Endometrium (tissue), 2 donors: Measurements from ENCODE around the gene ZNF691.
"Not testable (repeated sequence)": the region's sequence is repeated elsewhere in the genome, so short reads cannot be mapped to it uniquely, and the experiment has no call there.

Source experiments
- FAIRE-seq: peaks from 2 replicates; lab custom pipeline; 2012; peaks lifted over from hg19 to GRCh38; lab: Jason Lieb, UNC
- donor health status: control.
- donor health status: control.

Gene ZNF691

DNA sequence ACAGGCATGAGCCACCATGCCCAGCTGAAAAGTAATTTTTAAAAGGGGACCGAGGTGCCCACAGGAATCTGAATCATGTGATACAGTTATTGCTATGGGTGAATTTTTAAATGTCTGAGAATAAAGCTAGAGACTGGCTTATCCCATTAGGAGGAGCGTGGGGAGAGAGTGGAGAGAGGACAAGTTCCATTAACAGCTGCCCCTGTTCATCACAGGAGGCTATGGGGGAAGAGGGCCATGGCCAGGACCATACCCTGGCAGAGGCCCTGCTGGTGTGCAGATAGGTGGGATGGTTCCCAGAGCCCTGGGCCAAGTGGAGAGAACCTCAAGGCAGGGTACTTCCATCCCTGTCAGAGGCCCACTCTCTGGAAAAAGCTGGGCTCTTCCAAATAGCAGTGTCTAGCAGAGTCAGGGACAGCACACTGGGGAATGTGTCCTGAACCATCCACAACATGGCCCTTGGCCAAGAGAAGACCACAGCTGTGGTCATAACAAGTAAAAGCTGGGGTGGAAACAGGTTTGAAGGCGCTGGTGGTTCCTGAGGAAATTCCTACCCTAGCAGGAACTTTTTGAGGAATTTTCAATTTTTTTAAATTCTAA, 13.7 kb upstream of the ZNF691 start:
- FAIRE-seq = no peak

GRCh38 chr1:42833981-42834380, 12.4 kb upstream of the ZNF691 start:
- FAIRE-seq = no peak

GRCh38 chr1:42834803-42835202, 11.6 kb upstream of the ZNF691 start:
- no peak for FAIRE-seq

DNA sequence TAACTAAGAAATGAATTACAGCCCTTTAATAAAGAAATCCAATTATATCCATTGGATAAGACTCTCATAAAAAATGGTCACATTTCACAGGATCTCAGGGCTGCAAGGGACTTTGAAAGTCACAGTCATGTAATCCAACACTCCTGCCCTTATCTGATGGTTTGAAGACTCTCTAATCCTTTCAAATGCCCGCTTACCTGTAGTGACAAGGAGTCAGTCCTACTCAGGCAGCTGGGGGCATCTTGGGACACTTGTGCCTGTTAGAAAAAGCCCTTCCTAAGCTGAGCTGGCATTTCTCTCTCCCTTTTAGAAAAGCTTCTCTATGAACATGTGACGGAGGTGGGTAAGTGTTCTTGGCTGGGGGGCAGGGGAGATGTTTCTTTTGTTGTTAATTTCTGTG, 11.0 kb upstream of the ZNF691 start:
- FAIRE-seq = no peak

DNA sequence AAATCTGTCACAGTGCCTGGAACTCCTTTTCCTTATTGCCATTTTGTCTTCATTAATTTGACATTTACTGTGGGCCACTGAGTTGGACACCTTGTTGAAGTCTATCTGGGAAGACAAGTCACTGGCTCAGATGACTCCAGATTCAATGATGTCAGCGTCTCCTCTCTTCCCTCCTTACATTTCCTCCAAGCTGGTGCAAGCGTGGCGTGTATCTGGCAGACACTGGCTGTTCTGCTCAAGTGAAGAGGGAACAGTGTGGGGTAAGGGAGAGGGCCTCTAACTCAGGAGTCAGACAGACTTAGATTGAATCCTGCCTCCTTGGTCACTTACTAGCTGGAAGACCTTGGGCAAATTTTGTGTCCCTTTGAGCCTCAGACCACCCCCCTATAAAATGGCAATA, 8.7 kb upstream of the ZNF691 start:
- no peak for FAIRE-seq

- no peak for FAIRE-seq
Observed at GRCh38 chr1:42838482-42839190, 7.8 kb upstream of the ZNF691 start.

GRCh38 chr1:42841010-42841409, 5.4 kb upstream of the ZNF691 start:
- FAIRE-seq = no peak

DNA sequence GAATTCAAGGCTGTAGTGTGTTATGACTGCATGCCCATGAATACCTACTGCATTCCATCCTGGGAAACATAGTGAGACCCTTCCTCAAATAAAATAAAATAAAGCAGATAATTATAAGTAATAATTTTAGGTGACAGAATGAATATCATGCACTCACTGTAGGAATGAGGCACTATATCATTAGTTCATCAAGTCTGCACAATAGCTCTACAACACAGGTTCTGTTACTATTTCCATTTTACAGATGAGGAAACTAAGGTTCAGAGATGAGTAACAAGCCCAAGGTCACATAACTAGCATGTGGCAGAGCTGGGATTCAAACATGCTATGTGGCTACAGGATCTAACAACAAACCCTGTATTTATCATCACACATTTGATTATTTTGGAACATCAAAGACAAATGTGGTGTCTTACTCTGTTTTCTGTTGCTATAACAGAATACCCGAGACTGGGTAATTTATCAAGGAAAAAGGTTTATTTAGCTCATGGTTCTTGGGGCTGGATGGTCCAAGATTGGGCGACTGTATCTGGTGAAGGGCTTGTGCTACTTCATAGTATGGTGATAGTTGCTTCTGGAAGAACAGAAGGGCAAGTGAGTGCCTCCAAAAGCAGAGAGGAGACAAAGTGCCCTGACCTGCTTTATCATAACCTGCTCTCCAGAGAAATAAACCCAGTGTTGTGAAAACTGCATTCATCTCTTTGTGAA, 4.8 kb upstream of the ZNF691 start:
- no peak for FAIRE-seq

DNA sequence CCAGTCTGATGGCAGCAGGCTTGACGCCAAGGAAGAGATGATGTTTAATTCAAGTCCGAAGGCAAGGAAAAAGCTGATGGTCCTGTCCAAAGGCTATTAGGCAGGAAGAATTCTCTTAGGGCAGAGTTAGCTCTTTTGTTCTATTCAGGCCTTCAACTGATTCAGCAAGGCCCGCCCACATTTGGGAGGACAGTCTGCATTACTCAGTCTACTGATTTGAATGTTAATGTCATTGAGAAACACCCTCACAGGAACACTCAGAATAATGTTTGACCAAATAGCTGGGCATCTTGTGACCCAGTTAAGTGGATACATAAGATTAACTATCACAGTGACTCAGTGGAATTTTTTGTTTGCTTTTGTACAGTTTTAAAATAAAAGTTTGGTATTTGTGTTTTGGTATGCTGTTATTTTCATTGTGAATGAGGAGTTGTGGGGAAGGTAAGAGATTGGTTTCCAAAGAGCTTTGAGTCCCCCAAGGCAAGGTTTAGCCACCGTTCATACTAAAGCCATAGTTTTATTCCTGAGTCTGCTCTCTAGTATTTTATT, 1.7 kb upstream of the ZNF691 start:
- no peak for FAIRE-seq

DNA sequence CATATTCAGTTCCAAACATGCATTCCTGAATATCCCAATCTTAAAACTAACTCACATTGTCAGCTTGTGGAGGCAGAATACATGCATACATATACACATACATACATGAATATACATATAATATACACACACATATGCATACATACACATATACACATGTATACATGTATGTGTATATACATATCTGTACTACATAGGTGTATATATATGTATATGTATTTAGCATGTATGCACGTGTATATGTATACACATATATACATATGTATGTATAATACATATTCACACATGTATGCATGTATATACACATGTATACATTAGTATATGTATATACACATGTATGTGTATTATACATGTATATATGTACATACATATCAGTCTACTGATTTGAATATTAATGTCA, 1.2 kb upstream of the ZNF691 start:
- FAIRE-seq = no peak

GRCh38 chr1:42845866-42846256, 552 bp upstream of the ZNF691 start:
- FAIRE-seq = no peak

DNA sequence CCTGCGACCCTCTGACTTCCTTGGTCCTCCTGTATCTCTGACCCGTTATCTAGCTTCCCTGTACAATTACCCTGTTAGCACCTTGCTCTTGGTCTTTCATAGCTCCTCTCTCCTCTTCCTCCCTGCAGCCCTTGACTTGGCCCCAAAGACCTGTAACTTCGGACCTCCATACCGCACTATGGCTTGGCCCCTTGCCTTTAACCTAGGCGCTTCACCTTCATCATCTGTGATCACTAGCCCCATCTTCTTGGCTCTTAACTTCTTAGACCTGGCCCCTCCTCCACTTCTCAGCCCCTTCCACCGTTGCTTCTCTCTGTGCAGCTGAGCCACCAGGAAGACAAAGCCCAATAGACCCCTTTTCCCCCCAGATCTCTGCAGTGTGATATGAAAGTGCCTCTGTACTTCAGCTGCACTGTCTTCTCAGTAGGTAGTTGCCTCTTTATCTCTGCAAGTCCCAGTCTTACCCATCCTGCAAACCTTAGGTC, 740 bp downstream of the ZNF691 start:
- FAIRE-seq = no peak

DNA sequence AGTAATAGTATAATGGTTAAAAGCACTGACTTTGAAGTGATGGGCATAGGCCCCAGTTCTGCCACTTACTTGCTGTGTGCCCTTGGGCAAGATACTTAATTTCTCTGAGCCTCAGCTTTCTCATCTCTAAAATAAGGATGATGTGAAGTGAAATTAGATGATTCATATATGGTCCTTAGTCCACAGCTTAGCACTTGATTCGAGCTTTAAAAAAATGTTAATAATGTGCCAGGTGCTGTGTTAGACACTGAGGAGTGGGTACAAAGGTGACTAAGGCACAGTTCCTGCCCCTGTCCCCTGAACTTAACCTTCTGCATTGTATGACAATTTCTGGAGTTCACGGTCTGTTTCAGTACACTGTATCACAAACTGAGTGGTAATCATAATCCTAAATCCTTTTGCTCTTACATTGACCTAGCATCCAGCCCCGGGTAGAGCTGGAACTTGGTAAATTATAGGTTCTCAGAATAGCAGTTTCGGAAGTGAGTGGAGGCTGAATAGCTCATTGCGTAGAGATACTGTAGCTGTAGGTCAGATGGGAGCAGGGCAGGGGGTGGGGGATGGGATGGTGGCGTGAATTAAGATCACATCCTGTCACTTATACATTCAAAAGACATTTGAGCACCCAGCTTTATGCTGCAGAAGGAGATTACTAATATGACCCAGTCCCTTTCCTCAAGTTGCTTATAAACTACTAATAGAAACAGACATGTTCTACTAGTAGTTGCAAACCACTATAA, 1.5 kb downstream of the ZNF691 start:
- FAIRE-seq = no peak

GRCh38 chr1:42848823-42849537, 2.6 kb downstream of the ZNF691 start:
- no peak for FAIRE-seq

- no peak for FAIRE-seq
Observed at GRCh38 chr1:42849944-42850343, 3.5 kb downstream of the ZNF691 start.

GRCh38 chr1:42851420-42851819, 5.0 kb downstream of the ZNF691 start:
- no peak for FAIRE-seq

DNA sequence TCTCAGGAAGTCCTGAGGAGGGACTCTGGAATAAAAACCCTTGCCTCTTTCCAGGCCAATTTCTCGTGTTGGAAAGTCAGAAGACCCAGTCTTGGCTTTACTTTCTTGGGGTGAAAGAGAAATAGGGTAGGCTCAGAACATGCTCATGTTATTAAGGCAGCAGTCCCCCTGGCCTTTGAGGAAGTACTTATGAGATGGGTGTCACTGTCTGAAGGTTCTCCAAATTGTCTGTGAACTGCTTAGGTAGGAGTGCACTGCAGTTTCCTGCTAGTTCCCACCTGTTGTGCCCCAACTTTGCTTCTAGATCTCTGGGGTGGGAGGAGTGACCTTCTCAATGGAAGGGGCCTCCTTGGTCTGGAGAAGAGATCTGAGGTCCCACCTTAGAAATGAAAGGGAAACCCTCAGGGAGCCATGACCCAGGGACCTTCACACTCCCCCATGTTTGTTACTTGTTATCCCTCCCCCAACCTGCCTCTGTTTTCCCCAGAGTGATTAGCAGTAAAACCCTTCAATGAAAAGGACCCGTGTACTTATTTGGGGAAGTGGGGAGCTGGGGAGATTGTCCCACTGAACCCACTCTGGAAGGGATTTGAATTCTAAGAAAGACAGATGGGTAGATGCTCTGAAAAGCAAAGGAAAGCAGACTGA, 5.7 kb downstream of the ZNF691 start:
- no peak for FAIRE-seq

DNA sequence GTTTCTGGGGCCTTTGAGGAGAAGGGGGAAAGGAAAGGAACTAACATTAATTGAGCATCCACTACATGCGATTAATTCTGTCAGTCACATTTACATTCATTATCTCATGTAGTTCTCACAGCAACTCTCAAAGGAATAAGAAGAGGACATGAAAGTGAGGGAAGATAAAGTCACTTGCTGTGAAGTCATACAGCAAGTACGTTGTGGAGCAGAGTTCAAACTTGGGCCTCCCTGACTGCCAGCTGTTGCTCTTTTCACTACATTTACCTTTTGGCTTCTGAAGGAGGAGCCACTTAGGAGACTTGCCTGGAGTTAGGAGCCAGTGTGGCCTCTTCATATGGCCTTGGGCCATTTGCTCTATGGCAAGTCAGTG, 6.2 kb downstream of the ZNF691 start:
- FAIRE-seq = no peak

GRCh38 chr1:42853116-42853884, 6.9 kb downstream of the ZNF691 start:
- FAIRE-seq = no peak

GRCh38 chr1:42856554-42856953, 10.1 kb downstream of the ZNF691 start:
- not testable (repeated sequence) for FAIRE-seq
